MV-4-11 (cell line): ENCODE measurements around the gene KIF21B.

Experiments
- DNase-seq: peaks from one replicate; lab custom pipeline; 2025; lab: John Stamatoyannopoulos, UW

The KIF21B gene

GRCh38 chr1:201023517-201023902 lies at the start of gene KIF21B:
TSS of gene KIF21B (minus strand) at chr1:201023714. CDS start at chr1:201023383, 331 bp downstream.
- DNase-seq = peak; percentile 74

GRCh38 chr1:201072922-201073321 lies 49.4 kb upstream of the KIF21B start:
- no peak for DNase-seq

- DNase-seq = no peak
Observed at GRCh38 chr1:201072149-201072548, 48.6 kb upstream of the KIF21B start.

GRCh38 chr1:201069636-201070035 lies 46.1 kb upstream of the KIF21B start:
- no peak for DNase-seq

GRCh38 chr1:201068976-201069375 lies 45.5 kb upstream of the KIF21B start:
- DNase-seq = no peak

- no peak for DNase-seq
Observed at GRCh38 chr1:201066986-201067385, 43.5 kb upstream of the KIF21B start.

- no peak for DNase-seq
Observed at GRCh38 chr1:201065686-201066085, 42.2 kb upstream of the KIF21B start.

GRCh38 chr1:201064806-201065205 lies 41.3 kb upstream of the KIF21B start:
- no peak for DNase-seq

GRCh38 chr1:201063145-201063544 lies 39.6 kb upstream of the KIF21B start:
- DNase-seq = no peak

- DNase-seq = no peak
Observed at GRCh38 chr1:201062511-201063091, 39.1 kb upstream of the KIF21B start.

- no peak for DNase-seq
Observed at GRCh38 chr1:201061886-201062285, 38.4 kb upstream of the KIF21B start.

GRCh38 chr1:201061049-201061448 lies 37.5 kb upstream of the KIF21B start:
- no peak for DNase-seq

GRCh38 chr1:201060586-201060985 lies 37.1 kb upstream of the KIF21B start:
- no peak for DNase-seq

GRCh38 chr1:201059871-201060555 lies 36.5 kb upstream of the KIF21B start:
- DNase-seq = no peak

GRCh38 chr1:201059401-201059800 lies 35.9 kb upstream of the KIF21B start:
- no peak for DNase-seq

GRCh38 chr1:201054091-201054543 lies 30.6 kb upstream of the KIF21B start:
- no peak for DNase-seq

GRCh38 chr1:201053155-201053860 lies 29.8 kb upstream of the KIF21B start:
- DNase-seq = no peak

- DNase-seq = no peak
Observed at GRCh38 chr1:201051399-201051798, 27.9 kb upstream of the KIF21B start.

- DNase-seq = no peak
Observed at GRCh38 chr1:201050515-201051277, 27.2 kb upstream of the KIF21B start.

GRCh38 chr1:201049248-201049831 lies 25.8 kb upstream of the KIF21B start:
- no peak for DNase-seq

- DNase-seq = no peak
Observed at GRCh38 chr1:201048521-201048920, 25.0 kb upstream of the KIF21B start.

GRCh38 chr1:201044119-201044518 lies 20.6 kb upstream of the KIF21B start:
- no peak for DNase-seq
